LNCAP (cell line): ENCODE measurements around the gene VPS25.

Experiments
- CTCF ChIP-seq: fragments of 450-650 bp; IDR thresholded peaks from 2 replicates; pipeline ENCODE4 v1.5.1; 2017; ENCODE audit warnings: mild to moderate bottlenecking

VPS25 gene

GRCh38 chr17:42778570-42778969 lies 5.3 kb downstream of the VPS25 start:
- TF ChIP-seq CTCF = no peak

- TF ChIP-seq CTCF = no peak
These were observed 6.2 kb downstream of the VPS25 start for GRCh38 chr17:42779304-42779935.

GRCh38 chr17:42779936-42780850 lies 6.9 kb downstream of the VPS25 start, which contains the start of gene WNK4:
Gene WNK4, plus strand, starts transcription at chr17:42780610. Its CDS starts 89 bp downstream, at chr17:42780699.
- TF ChIP-seq CTCF = no peak

- TF ChIP-seq CTCF = no peak
These were observed 7.8 kb downstream of the VPS25 start for GRCh38 chr17:42780851-42781638.

- no peak for TF ChIP-seq CTCF
These were observed 8.5 kb downstream of the VPS25 start for GRCh38 chr17:42781639-42782165.

GRCh38 chr17:42782166-42783061 lies 9.2 kb downstream of the VPS25 start:
- no peak for TF ChIP-seq CTCF
